DOHH2 (cell line): Measurements from ENCODE around the gene DYNLT5.

Experiments used
- H3F3A ChIP-seq: fragments of 200-600 bp; sonication (generic), shearing (Covaris generic); 2 replicates; pipeline ENCODE4 v1.6.0; 2016; ENCODE audit warnings: antibody characterized with exemption, mild to moderate bottlenecking; ENCODE audit not compliant: control insufficient read depth, insufficient read depth
- H3K27ac ChIP-seq: fragments of 200-600 bp; sonication (generic); 2 replicates; pipeline ENCODE4 v1.5.1; 2014; ENCODE audit warnings: low read depth, mild to moderate bottlenecking, low read length, moderate library complexity
- H3K27me3 ChIP-seq: fragments of 200-600 bp; sonication (generic); 2 replicates; pipeline ENCODE4 v1.6.1; 2014; ENCODE audit warnings: mild to moderate bottlenecking, low read length, mixed read lengths; ENCODE audit not compliant: control insufficient read depth
- H3K36me3 ChIP-seq: fragments of 200-600 bp; sonication (generic); 2 replicates; pipeline ENCODE4 v1.6.1; 2014; ENCODE audit warnings: mild to moderate bottlenecking, low read length, moderate library complexity, mixed read lengths; ENCODE audit not compliant: control insufficient read depth
- H3K4me1 ChIP-seq: fragments of 200-600 bp; sonication (generic); 2 replicates; pipeline ENCODE4 v1.6.1; 2014; ENCODE audit warnings: mild to moderate bottlenecking, low read length, mixed read lengths; ENCODE audit not compliant: control insufficient read depth
- H3K4me2 ChIP-seq: fragments of 200-600 bp; sonication (generic); 2 replicates; pipeline ENCODE4 v1.6.0; 2014; ENCODE audit warnings: mild to moderate bottlenecking, low read length, moderate library complexity
- H3K4me3 ChIP-seq: fragments of 200-600 bp; sonication (generic); 2 replicates; pipeline ENCODE4 v1.5.1; 2014; ENCODE audit warnings: mild to moderate bottlenecking, low read length, mixed read lengths
- H3K79me2 ChIP-seq: fragments of 200-600 bp; sonication (generic); 2 replicates; pipeline ENCODE4 v1.6.1; 2014; ENCODE audit warnings: mild to moderate bottlenecking, low read length, mixed read lengths; ENCODE audit not compliant: control insufficient read depth
- H3K9me2 ChIP-seq: fragments of 200-600 bp; sonication (generic); replicated peaks from 2 replicates; pipeline ENCODE4 v1.6.1; 2014; ENCODE audit warnings: mild to moderate bottlenecking, low read length, mixed read lengths; ENCODE audit not compliant: control insufficient read depth
- H3K9me3 ChIP-seq: fragments of 200-600 bp; sonication (generic); 2 replicates; pipeline ENCODE4 v1.6.1; 2014; ENCODE audit warnings: antibody characterized with exemption, low read length, mixed read lengths; ENCODE audit not compliant: control insufficient read depth, insufficient read depth
- H4K20me1 ChIP-seq: fragments of 200-600 bp; sonication (generic); 2 replicates; pipeline ENCODE4 v1.6.0; 2014; ENCODE audit warnings: low read depth, mild to moderate bottlenecking, antibody characterized with exemption, low read length, moderate library complexity; ENCODE audit not compliant: control insufficient read depth, insufficient read depth
- EZH2phosphoT487 ChIP-seq: fragments of 200-600 bp; sonication (generic); IDR thresholded peaks from 2 replicates; pipeline ENCODE4 v1.6.1; 2017; ENCODE audit warnings: borderline replicate concordance, mild to moderate bottlenecking, antibody characterized with exemption, low read length, moderate library complexity, mixed read lengths
- TF ChIP-seq, protein P1 (sequence below): fragments of 200-600 bp; sonication (generic); IDR thresholded peaks from one replicate; pipeline ENCODE4 v1.5.1; 2014; ENCODE audit warnings: antibody characterized with exemption, mild to moderate bottlenecking, low read depth, low read length; ENCODE audit not compliant: poor library complexity, severe bottlenecking

Gene DYNLT5

DNA sequence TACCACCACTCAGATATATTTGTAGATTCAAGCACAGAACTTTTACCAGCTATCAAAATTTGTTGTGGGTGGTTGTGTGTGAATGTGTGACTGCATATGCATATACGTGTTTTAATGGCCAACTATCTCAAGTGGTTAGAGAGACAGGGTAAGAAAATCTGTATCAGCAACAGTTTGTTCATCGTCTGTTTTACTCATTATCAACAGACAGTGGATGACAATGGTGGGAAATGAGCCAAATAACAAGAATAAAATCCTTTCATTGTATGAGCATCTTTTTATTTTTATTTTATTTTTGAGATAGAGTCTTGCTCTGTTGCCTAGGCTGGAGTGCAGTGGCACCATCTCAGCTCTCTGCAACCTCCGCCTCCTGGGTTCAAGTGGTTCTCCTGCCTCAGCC is 22.7 kb upstream of the DYNLT5 start:
- TF ChIP-seq, protein P1, sequence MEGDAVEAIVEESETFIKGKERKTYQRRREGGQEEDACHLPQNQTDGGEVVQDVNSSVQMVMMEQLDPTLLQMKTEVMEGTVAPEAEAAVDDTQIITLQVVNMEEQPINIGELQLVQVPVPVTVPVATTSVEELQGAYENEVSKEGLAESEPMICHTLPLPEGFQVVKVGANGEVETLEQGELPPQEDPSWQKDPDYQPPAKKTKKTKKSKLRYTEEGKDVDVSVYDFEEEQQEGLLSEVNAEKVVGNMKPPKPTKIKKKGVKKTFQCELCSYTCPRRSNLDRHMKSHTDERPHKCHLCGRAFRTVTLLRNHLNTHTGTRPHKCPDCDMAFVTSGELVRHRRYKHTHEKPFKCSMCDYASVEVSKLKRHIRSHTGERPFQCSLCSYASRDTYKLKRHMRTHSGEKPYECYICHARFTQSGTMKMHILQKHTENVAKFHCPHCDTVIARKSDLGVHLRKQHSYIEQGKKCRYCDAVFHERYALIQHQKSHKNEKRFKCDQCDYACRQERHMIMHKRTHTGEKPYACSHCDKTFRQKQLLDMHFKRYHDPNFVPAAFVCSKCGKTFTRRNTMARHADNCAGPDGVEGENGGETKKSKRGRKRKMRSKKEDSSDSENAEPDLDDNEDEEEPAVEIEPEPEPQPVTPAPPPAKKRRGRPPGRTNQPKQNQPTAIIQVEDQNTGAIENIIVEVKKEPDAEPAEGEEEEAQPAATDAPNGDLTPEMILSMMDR: no peak
- TF ChIP-seq EZH2phosphoT487: no peak
- no peaks in the 10 kb centered on the region for H3K79me2 ChIP-seq
- H3K27me3 ChIP-seq: peaks cover 23% of the 10 kb centered on the region
- H3K27ac ChIP-seq: no peak overlapping the region
- no peak overlapping the region for H3K4me3 ChIP-seq
- peaks cover 5% of the 10 kb centered on the region for H3K4me1 ChIP-seq
- no peak overlapping the region for H3K4me2 ChIP-seq
- no peaks in the 10 kb centered on the region for H3K36me3 ChIP-seq
- H3F3A ChIP-seq: no peaks in the 10 kb centered on the region
- no peaks in the 10 kb centered on the region for H4K20me1 ChIP-seq
- H3K9me2 ChIP-seq: no peaks in the 10 kb centered on the region
- no peaks in the 10 kb centered on the region for H3K9me3 ChIP-seq

DNA sequence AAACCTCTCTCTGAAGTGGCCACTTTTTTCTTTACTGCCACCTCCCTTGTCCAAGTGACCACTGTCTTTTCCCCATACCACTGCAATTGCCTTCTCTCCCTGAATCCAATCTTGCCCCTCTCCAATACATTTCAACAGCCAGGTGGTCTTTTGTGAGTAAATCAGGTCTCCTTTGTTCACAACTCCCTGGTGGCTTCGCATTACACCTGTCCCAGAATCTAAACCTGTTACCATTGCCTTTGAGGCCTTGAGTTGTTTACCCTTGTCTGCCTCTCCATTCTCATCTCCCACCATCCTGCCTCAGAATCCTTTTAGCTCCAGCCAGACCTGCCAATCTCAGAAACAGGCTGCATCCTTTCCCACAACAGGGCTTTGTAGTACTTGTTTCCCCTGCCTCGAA is 21.8 kb upstream of the DYNLT5 start:
- no peaks in the 10 kb centered on the region for H3K79me2 ChIP-seq
- no peak overlapping the region for H3K4me2 ChIP-seq

DNA sequence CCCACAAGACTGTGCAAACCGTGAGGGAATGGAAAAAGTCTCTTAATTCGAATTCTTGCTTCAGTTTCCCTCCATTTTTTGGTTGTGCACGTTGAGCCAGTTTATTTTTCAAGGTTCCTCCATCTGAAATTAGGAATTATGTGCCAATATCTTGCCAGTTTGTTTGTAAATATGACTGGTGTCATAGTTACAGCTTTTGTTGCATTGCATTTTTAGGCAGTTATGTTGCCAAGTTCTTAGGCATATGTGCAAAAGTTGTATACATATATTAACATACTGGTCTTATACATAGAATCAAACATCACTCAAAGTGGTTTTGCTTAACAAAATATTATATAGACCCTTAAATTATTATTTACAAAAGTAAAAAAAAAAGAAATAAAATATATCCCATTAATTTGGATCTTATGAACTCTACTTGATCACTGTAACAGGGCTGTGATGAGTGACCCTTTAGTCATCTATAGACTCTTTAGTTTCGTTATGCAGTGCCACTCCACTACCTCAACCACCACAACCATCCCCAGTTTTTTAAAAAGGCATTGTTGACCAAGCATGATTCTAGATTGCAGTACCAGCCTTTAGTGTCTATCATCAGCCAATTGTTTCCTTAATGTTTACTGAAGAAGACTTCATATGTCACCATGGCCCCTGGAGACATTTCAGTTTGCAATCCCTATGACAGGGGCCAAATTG is 20.9 kb upstream of the DYNLT5 start:
- Histone ChIP-seq H3K27me3 (peaks cover 21% of the 10 kb centered on the region), H3K4me3 (no peak overlapping the region), H3F3A (no peaks in the 10 kb centered on the region), H4K20me1 (no peaks in the 10 kb centered on the region), H3K9me3 (no peaks in the 10 kb centered on the region), H3K27ac (no peak overlapping the region), H3K9me2 (no peaks in the 10 kb centered on the region), H3K4me2 (no peak overlapping the region), H3K36me3 (no peaks in the 10 kb centered on the region), H3K79me2 (no peaks in the 10 kb centered on the region), H3K4me1 (peaks cover 5% of the 10 kb centered on the region)
- TF ChIP-seq, protein P1: no peak
- no peak for TF ChIP-seq EZH2phosphoT487

More for the DNA sequence above, 21.8 kb upstream of the DYNLT5 start:
- H3K4me3 ChIP-seq: no peak overlapping the region
- no peaks in the 10 kb centered on the region for H3K36me3 ChIP-seq
- H3K27me3 ChIP-seq: peaks cover 23% of the 10 kb centered on the region
- H3K27ac ChIP-seq: no peak overlapping the region
- TF ChIP-seq, protein P1: no peak
- no peak for TF ChIP-seq EZH2phosphoT487
- H3K9me3 ChIP-seq: no peaks in the 10 kb centered on the region
- H3K9me2 ChIP-seq: no peaks in the 10 kb centered on the region
- H3K4me1 ChIP-seq: peaks cover 5% of the 10 kb centered on the region
- no peaks in the 10 kb centered on the region for H4K20me1 ChIP-seq
- no peaks in the 10 kb centered on the region for H3F3A ChIP-seq
